Fibroblast of pulmonary artery (primary cell): ENCODE measurements around the gene PSG2.
"Not testable (repeated sequence)": the region's sequence is repeated elsewhere in the genome, so short reads cannot be mapped to it uniquely, and the experiment has no call there.

Experiments used
- DNase-seq: peaks from one replicate; pipeline ENCODE4 v3.0.0-alpha.2; 2010; ENCODE audit warnings: low read depth
- H3K4me3 ChIP-seq: replicated peaks from 2 replicates; pipeline ENCODE4 v1.5.1; 2011; ENCODE audit warnings: low read depth, mild to moderate bottlenecking, control low read depth, low read length, moderate library complexity
- TF ChIP-seq, protein P1 (sequence below): IDR thresholded peaks from 2 replicates; pipeline ENCODE4 v1.5.1; 2011; ENCODE audit warnings: mild to moderate bottlenecking, control low read depth, low read length, inconsistent platforms; ENCODE audit errors: missing control alignments

PSG2 gene

GRCh38 chr19:43082601-43083000, at the start of gene PSG2:
PSG2 (minus strand) TSS chr19:43082701; CDS start chr19:43082569, 132 bp downstream.
- not testable (repeated sequence) for DNase-seq, H3K4me3 ChIP-seq

DNA sequence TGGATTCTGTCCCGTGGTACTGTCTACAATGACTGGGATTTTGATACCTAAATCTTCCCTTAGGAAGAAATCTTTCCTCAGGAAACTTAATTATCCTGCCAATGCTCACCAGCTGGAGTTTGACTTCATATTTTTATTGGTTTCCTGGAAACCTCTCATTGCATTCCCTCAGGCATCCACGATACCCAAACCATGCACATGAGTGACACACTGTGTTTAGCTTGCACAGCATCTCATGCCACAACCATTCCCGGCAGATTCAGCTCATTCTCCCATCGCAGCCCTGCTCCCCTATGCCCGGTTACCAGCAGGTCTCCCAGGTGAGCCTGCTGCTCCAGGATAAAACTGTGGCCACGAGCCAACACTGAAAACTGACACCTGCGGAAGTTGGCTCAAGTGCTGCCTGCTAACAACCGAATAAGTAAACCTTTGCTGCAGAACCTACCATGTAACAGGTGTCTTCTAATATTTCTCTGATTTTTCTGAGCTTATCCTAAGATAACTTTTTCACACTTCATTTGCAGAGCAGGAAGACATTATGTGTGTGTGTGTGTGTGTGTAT, 48.9 kb upstream of the PSG2 start:
- not testable (repeated sequence) for H3K4me3 ChIP-seq, DNase-seq

DNA sequence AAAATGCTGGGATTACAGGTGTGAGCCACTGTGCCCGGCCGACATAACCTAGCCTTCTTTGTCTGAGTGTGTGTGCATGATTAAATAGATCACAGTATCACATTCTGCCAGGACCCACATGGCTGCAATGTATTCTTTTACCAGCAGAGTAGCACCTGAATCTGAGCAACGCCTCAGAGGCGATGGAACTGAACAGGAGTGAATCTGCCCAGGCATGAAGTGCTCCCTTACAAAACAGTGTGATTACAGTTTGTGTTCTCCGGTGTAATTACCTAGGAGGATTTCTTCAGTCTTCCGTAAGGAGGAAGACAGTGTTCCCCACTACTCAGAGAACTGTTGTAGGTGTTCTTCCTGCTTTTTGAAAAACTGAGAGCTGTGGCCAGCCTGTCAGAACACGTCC, 46.7 kb upstream of the PSG2 start:
- not testable (repeated sequence) for DNase-seq, H3K4me3 ChIP-seq

DNA sequence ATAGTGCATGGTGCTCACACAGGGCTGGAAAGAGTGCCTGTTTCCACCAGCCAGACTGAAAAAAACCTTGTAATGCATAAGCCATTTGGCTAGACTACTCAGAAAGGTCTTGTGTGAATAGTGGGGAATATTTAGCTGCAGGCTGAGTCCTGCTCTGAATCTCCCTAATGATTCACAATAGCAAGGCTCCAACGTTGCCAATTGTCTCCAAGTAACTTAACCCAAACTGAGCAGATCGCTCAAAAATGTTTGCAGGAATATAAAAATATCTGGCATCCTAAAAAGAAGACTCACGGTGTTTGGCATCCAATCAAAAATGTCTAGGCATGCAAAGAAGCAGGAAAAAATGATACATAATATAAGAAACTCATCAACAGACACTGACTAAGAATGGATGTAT, 44.8 kb upstream of the PSG2 start:
- not testable (repeated sequence) for H3K4me3 ChIP-seq
- DNase-seq: peak; percentile 50

- no peak for DNase-seq
- no peak overlapping the region for H3K4me3 ChIP-seq
- TF ChIP-seq, protein P1, sequence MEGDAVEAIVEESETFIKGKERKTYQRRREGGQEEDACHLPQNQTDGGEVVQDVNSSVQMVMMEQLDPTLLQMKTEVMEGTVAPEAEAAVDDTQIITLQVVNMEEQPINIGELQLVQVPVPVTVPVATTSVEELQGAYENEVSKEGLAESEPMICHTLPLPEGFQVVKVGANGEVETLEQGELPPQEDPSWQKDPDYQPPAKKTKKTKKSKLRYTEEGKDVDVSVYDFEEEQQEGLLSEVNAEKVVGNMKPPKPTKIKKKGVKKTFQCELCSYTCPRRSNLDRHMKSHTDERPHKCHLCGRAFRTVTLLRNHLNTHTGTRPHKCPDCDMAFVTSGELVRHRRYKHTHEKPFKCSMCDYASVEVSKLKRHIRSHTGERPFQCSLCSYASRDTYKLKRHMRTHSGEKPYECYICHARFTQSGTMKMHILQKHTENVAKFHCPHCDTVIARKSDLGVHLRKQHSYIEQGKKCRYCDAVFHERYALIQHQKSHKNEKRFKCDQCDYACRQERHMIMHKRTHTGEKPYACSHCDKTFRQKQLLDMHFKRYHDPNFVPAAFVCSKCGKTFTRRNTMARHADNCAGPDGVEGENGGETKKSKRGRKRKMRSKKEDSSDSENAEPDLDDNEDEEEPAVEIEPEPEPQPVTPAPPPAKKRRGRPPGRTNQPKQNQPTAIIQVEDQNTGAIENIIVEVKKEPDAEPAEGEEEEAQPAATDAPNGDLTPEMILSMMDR: no peak
These were observed 44.2 kb upstream of the PSG2 start for GRCh38 chr19:43126720-43127119.

DNA sequence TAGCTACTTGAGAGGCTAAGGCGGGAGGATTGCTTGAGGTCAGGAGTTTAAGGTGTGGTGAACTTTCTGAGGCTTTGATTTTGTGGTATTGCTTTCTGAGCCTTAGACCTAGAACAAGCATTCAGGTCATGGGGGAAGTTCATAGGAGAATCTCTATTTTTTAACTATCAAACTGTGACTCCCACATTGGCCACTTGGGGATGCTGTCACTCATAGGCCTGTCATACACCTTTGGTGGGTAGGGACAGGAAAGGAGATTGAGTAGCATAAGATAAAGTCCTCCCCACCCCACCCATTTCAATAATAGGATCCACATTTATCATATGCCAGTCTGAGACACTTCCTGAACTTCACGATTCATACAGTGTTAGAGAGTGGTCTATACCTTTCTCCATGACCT, 41.9 kb upstream of the PSG2 start:
- no peak overlapping the region for H3K4me3 ChIP-seq
- TF ChIP-seq, protein P1: no peak
- no peak for DNase-seq

GRCh38 chr19:43120433-43121026, 38.0 kb upstream of the PSG2 start:
- H3K4me3 ChIP-seq: not testable (repeated sequence)
- DNase-seq: peak; percentile 39

DNA sequence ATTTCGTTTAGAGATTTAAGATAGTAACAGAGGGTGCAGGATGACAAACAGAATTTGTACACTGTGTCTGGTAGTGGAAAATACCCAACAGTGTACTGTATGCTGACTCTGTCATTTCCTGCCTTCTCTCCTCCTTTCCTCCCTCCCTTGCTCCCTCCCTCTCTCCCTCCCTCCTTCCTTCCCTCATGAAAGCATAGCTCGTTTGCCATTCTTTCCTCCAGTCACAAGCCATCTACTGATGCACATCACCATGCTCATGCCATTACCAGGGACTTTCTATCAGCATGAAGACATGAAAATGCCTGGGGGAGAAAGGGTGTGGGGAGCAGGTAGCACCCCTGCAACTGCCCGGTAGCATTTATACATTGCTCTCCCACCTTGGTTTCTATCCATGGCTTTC, 37.0 kb upstream of the PSG2 start:
- peak; percentile 1 for DNase-seq
- H3K4me3 ChIP-seq: not testable (repeated sequence)

- H3K4me3 ChIP-seq, DNase-seq: not testable (repeated sequence)
These were observed 33.9 kb upstream of the PSG2 start for GRCh38 chr19:43116421-43116820.

- not testable (repeated sequence) for DNase-seq
These were observed 33.0 kb upstream of the PSG2 start for GRCh38 chr19:43115548-43115947.

GRCh38 chr19:43115064-43115463, 32.6 kb upstream of the PSG2 start:
- not testable (repeated sequence) for H3K4me3 ChIP-seq, DNase-seq

More at GRCh38 chr19:43115548-43115947, 33.0 kb upstream of the PSG2 start:
- not testable (repeated sequence) for H3K4me3 ChIP-seq

GRCh38 chr19:43114626-43115025, 32.1 kb upstream of the PSG2 start:
- DNase-seq, H3K4me3 ChIP-seq: not testable (repeated sequence)

DNA sequence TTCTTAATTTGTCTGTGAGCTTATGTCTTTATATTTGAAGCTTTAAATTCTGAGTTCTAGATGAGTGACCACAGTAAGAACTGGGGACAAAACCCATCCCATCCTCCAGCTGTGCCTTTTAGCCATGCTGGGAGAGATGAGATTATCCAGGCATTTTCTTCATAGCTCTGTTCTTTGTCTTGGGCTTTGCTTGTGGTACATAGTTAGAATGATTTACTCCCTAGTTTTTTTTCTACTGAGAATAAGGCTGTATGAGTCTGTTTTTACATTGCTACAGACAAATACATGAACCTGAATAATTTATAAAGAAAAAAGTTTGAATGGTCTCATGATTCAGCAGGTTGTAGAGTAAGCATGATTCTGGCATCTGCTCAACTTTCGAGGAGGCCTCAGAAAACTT, 24.9 kb upstream of the PSG2 start:
- DNase-seq, H3K4me3 ChIP-seq: not testable (repeated sequence)
